Measurements from ENCODE around the gene LPIN1.
"Not testable (repeated sequence)": the region's sequence is repeated elsewhere in the genome, so short reads cannot be mapped to it uniquely, and the experiment has no call there.

The LPIN1 gene

GRCh38 chr2:11716689-11717321 lies 29.6 kb upstream of the LPIN1 start:
- DNase-seq: no peak

GRCh38 chr2:11717623-11718022 lies 28.8 kb upstream of the LPIN1 start:
- no peak for DNase-seq

- DNase-seq: no peak
Observed at GRCh38 chr2:11718606-11719005, 27.8 kb upstream of the LPIN1 start.

GRCh38 chr2:11719230-11719977 lies 27.0 kb upstream of the LPIN1 start:
- DNase-seq: no peak

- DNase-seq: no peak
Observed at GRCh38 chr2:11720752-11721151, 25.7 kb upstream of the LPIN1 start.

GRCh38 chr2:11722292-11723060 lies 24.0 kb upstream of the LPIN1 start:
- no peak for DNase-seq

GRCh38 chr2:11723061-11723371 lies 23.4 kb upstream of the LPIN1 start:
- DNase-seq: no peak

GRCh38 chr2:11724151-11724550 lies 22.3 kb upstream of the LPIN1 start:
- no peak for DNase-seq

GRCh38 chr2:11726384-11726783 lies 20.0 kb upstream of the LPIN1 start:
- no peak for DNase-seq

- DNase-seq: no peak
Observed at GRCh38 chr2:11729362-11730212, 16.8 kb upstream of the LPIN1 start.

- DNase-seq: not testable (repeated sequence)
Observed at GRCh38 chr2:11731214-11731984, 15.0 kb upstream of the LPIN1 start.

- no peak for DNase-seq
Observed at GRCh38 chr2:11732587-11732986, 13.8 kb upstream of the LPIN1 start.

GRCh38 chr2:11737852-11738251 lies 8.6 kb upstream of the LPIN1 start:
- not testable (repeated sequence) for DNase-seq

GRCh38 chr2:11738589-11739436 lies 7.6 kb upstream of the LPIN1 start:
- peak; percentile 59 for DNase-seq

- DNase-seq: no peak
Observed at GRCh38 chr2:11740723-11741122, 5.7 kb upstream of the LPIN1 start.

- DNase-seq: peak; percentile 22
Observed at GRCh38 chr2:11742317-11742701, 4.1 kb upstream of the LPIN1 start.

- DNase-seq: no peak
Observed at GRCh38 chr2:11742702-11743357, 3.6 kb upstream of the LPIN1 start.

- no peak for DNase-seq
Observed at GRCh38 chr2:11743366-11743765, 3.1 kb upstream of the LPIN1 start.

GRCh38 chr2:11743846-11744553 lies 2.4 kb upstream of the LPIN1 start:
- peak; percentile 100 for DNase-seq
